ENCODE measurements around the gene DNAH10. TPM values are rescaled to one million over a fixed set of nuclear protein-coding genes. Genes with fewer than 3 reads are reported as not detected.

DNAH10 gene
- total RNA-seq, 1 experiment from 2014 or later = 0.09 TPM

DNA sequence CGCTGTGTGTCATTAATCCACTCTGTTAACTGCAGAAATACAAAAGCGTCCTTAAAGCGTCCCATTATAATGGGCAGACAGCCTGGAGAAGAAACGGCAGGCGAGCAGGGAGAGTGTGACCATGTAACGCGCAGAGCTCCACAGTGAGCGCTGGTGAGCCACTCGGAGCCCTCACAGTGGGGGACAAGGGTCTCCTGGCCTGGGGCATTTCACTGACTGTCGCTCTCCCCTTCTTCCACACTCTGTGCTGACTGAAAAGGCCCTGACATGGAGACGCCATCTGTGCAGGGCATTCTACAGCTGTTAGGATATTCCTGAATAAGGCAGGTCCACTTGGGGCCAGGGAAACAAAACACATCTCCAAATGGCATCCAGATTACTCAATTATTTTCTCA is 186.3 kb downstream of the DNAH10 start (continued):
- TF ChIP-seq FOXK1 (CRISPR knock-in tag; IDR thresholded peaks at IDR 0.05) (no peak), FOXP1 (CRISPR knock-in tag; IDR thresholded peaks at IDR 0.05; ENCODE audit: borderline replicate concordance) (no peak), ZNF263 (CRISPR knock-in tag; IDR thresholded peaks at IDR 0.05; ENCODE audit: low read depth) (no peak), ZNF423 (CRISPR knock-in tag; IDR thresholded peaks at IDR 0.05) (no peak)
- TF ChIP-seq, protein P1, sequence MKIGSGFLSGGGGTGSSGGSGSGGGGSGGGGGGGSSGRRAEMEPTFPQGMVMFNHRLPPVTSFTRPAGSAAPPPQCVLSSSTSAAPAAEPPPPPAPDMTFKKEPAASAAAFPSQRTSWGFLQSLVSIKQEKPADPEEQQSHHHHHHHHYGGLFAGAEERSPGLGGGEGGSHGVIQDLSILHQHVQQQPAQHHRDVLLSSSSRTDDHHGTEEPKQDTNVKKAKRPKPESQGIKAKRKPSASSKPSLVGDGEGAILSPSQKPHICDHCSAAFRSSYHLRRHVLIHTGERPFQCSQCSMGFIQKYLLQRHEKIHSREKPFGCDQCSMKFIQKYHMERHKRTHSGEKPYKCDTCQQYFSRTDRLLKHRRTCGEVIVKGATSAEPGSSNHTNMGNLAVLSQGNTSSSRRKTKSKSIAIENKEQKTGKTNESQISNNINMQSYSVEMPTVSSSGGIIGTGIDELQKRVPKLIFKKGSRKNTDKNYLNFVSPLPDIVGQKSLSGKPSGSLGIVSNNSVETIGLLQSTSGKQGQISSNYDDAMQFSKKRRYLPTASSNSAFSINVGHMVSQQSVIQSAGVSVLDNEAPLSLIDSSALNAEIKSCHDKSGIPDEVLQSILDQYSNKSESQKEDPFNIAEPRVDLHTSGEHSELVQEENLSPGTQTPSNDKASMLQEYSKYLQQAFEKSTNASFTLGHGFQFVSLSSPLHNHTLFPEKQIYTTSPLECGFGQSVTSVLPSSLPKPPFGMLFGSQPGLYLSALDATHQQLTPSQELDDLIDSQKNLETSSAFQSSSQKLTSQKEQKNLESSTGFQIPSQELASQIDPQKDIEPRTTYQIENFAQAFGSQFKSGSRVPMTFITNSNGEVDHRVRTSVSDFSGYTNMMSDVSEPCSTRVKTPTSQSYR (CRISPR knock-in tag; IDR thresholded peaks at IDR 0.05) = no peak
- TF ChIP-seq, protein P2, sequence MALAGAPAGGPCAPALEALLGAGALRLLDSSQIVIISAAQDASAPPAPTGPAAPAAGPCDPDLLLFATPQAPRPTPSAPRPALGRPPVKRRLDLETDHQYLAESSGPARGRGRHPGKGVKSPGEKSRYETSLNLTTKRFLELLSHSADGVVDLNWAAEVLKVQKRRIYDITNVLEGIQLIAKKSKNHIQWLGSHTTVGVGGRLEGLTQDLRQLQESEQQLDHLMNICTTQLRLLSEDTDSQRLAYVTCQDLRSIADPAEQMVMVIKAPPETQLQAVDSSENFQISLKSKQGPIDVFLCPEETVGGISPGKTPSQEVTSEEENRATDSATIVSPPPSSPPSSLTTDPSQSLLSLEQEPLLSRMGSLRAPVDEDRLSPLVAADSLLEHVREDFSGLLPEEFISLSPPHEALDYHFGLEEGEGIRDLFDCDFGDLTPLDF (CRISPR knock-in tag; IDR thresholded peaks at IDR 0.05) = no peak
- TF ChIP-seq, protein P3, sequence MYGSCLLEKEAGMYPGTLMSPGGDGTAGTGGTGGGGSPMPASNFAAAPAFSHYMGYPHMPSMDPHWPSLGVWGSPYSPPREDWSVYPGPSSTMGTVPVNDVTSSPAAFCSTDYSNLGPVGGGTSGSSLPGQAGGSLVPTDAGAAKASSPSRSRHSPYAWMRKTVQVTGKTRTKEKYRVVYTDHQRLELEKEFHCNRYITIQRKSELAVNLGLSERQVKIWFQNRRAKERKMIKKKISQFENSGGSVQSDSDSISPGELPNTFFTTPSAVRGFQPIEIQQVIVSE (CRISPR knock-in tag; IDR thresholded peaks at IDR 0.05; ENCODE audit: borderline replicate concordance) = no peak
- TF ChIP-seq, protein P4, sequence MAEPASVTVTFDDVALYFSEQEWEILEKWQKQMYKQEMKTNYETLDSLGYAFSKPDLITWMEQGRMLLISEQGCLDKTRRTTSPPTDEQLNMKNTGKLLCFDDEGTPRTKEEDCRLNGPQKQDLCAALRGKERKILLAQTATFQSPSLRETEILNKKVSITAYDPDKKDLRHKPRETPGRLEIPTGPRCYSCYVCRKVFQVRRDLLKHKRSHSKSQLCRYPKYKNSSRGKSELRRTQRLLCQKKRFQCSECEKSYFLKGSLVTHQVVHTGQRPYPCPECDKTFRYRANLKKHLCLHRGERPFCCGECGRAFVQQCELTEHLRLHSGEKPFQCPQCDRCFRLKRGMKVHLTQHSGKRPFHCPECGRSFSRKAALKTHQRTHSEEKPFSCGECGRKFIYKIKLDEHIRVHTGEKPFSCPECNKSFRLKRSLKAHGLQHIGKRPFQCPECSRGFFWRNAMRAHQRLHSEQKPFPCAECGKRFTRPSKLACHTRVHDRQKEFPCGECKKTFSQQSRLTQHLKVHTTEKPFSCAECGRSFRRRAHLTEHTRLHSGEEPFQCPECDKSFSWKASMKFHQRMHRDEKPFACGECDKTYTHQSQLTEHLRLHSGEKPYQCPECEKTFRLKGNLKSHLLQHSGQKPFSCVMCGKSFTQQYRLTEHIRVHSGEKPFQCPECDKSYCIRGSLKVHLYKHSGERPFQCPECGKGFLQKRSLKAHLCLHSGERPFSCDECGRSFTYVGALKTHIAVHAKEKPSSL (CRISPR knock-in tag; conservative IDR thresholded peaks at IDR 0.05) = no peak

DNA sequence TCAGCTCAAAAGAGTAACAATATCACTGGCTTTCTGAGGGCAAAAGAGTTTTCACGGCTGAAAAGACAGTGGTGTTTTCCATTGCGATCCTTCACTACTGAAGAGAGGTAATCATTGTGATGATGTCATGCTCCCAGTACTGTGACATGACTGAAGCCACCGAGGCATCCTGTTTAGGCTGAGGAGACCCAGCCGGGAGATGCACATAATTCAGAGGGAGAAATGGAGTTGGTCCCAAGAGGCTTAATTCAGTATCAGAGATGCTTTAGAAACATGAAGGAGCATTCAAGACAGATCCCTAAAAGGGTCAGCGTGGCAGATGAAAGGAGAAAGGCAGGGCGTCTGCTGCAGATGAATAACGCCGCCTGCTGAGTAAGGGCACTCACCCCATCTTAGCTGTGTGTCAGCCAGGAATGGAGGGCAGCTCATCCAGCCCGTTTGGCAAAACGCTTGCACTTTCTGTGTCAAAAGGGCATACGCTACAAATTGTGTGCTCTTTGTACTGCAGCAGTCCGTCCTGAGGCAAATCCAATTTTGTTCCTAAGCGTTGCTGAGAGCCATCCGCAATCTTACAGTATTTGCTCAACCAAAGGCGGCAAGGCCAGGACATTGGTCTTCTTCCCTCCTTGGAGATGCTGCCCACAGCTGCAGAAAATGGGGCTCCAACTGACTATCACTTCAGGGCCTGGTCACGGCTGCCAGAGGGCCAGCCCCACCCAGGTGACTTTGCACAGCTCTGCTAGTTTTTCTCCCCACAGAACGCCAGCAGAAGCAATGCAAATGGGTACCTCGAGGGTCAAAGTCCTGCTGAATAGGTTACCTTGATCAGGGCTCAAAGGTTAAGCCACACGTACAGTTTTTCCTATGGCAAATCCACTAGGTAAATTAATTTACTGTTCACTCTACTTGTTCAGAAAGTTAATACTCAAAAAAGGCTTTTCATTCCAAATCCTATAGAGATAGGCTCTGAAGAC is 187.0 kb downstream of the DNAH10 start:
- no peaks in the 10 kb centered on the region for H3K9me3 Mint-ChIP-seq
- H3K4me3 Mint-ChIP-seq = no peak overlapping the region
- ATAC-seq = no peak
- no peak for DNase-seq (ENCODE audit: low spot score)
- H3K4me1 Mint-ChIP-seq = no peaks in the 10 kb centered on the region
- CTCF ChIA-PET = interaction anchor here (2.5 kb wide), 1 partner anchor 10 kb away, joined by 8 read pairs; no protein-coding TSS in a partner anchor
- POLR2A ChIA-PET = no interaction called here
- peaks cover 35% of the 10 kb centered on the region for H3K27me3 Mint-ChIP-seq (ENCODE audit: low read depth)
- no peak overlapping the region for H3K27ac Mint-ChIP-seq
- no peaks in the 10 kb centered on the region for H3K36me3 Mint-ChIP-seq
- TF ChIP-seq, protein P5, sequence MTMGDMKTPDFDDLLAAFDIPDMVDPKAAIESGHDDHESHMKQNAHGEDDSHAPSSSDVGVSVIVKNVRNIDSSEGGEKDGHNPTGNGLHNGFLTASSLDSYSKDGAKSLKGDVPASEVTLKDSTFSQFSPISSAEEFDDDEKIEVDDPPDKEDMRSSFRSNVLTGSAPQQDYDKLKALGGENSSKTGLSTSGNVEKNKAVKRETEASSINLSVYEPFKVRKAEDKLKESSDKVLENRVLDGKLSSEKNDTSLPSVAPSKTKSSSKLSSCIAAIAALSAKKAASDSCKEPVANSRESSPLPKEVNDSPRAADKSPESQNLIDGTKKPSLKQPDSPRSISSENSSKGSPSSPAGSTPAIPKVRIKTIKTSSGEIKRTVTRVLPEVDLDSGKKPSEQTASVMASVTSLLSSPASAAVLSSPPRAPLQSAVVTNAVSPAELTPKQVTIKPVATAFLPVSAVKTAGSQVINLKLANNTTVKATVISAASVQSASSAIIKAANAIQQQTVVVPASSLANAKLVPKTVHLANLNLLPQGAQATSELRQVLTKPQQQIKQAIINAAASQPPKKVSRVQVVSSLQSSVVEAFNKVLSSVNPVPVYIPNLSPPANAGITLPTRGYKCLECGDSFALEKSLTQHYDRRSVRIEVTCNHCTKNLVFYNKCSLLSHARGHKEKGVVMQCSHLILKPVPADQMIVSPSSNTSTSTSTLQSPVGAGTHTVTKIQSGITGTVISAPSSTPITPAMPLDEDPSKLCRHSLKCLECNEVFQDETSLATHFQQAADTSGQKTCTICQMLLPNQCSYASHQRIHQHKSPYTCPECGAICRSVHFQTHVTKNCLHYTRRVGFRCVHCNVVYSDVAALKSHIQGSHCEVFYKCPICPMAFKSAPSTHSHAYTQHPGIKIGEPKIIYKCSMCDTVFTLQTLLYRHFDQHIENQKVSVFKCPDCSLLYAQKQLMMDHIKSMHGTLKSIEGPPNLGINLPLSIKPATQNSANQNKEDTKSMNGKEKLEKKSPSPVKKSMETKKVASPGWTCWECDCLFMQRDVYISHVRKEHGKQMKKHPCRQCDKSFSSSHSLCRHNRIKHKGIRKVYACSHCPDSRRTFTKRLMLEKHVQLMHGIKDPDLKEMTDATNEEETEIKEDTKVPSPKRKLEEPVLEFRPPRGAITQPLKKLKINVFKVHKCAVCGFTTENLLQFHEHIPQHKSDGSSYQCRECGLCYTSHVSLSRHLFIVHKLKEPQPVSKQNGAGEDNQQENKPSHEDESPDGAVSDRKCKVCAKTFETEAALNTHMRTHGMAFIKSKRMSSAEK (CRISPR knock-in tag; IDR thresholded peaks at IDR 0.05; ENCODE audit: borderline replicate concordance) = no peak
- TF ChIP-seq TEAD4 (CRISPR knock-in tag; IDR thresholded peaks at IDR 0.05) (no peak), CBFB (CRISPR knock-in tag; IDR thresholded peaks at IDR 0.05; ENCODE audit: low read depth) (no peak), ZBTB21 (CRISPR knock-in tag; IDR thresholded peaks at IDR 0.05; ENCODE audit: borderline replicate concordance) (no peak), NFATC4 (CRISPR knock-in tag; IDR thresholded peaks at IDR 0.05) (no peak)
- TF ChIP-seq, protein P6, sequence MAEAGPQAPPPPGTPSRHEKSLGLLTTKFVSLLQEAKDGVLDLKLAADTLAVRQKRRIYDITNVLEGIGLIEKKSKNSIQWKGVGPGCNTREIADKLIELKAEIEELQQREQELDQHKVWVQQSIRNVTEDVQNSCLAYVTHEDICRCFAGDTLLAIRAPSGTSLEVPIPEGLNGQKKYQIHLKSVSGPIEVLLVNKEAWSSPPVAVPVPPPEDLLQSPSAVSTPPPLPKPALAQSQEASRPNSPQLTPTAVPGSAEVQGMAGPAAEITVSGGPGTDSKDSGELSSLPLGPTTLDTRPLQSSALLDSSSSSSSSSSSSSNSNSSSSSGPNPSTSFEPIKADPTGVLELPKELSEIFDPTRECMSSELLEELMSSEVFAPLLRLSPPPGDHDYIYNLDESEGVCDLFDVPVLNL (CRISPR knock-in tag; IDR thresholded peaks at IDR 0.05; ENCODE audit: borderline replicate concordance, low read depth) = no peak
- TF ChIP-seq, protein P2 (CRISPR knock-in tag; IDR thresholded peaks at IDR 0.05) = no peak
- TF ChIP-seq, protein P7, sequence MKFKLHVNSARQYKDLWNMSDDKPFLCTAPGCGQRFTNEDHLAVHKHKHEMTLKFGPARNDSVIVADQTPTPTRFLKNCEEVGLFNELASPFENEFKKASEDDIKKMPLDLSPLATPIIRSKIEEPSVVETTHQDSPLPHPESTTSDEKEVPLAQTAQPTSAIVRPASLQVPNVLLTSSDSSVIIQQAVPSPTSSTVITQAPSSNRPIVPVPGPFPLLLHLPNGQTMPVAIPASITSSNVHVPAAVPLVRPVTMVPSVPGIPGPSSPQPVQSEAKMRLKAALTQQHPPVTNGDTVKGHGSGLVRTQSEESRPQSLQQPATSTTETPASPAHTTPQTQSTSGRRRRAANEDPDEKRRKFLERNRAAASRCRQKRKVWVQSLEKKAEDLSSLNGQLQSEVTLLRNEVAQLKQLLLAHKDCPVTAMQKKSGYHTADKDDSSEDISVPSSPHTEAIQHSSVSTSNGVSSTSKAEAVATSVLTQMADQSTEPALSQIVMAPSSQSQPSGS (CRISPR knock-in tag; IDR thresholded peaks at IDR 0.05; ENCODE audit: borderline replicate concordance, low read depth) = no peak
